Measurements from ENCODE around the gene USP6.
"Not testable (repeated sequence)": the region's sequence is repeated elsewhere in the genome, so short reads cannot be mapped to it uniquely, and the experiment has no call there.

DNA sequence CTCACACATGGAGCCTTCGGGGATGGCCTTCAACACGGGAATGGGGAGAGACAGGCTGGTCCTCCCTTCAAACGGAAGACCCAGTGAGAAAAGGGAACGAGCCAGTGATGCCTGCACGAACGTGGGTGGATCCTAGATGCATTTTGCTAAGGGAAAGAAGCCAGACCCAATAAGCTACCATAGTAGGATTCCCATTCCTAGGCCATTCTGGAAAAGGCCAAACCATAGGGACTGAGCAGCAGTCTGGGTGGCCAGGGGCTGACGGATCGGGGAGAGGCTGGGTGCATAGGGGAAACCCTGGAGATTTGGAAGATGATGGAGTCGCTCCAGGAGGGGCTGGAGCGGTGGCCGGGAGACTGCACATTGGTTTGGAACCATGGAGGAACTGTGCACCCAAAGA is 18.7 kb downstream of the USP6 start:
- TF ChIP-seq CTCF (IDR thresholded peaks at IDR 0.05; ENCODE audit: low read depth, low read length, missing input control); MAX (IDR thresholded peaks at IDR 0.05); JUND (IDR thresholded peaks at IDR 0.05); RXRA (IDR thresholded peaks at IDR 0.05); EGR1 (IDR thresholded peaks at IDR 0.05; ENCODE audit: low read depth in 2 of 2); RAD21 (IDR thresholded peaks at IDR 0.05): not testable (repeated sequence)
